ENCODE data around the gene SNORC. TPM values are rescaled to one million over a fixed set of nuclear protein-coding genes. Genes with fewer than 3 reads are reported as not detected.
A peak's percentile ranks its signal among the peaks of the same experiment; 100 is the strongest.

SNORC gene
- polyA plus RNA-seq, 3 donors: 0.61 TPM; not detected in 2

DNA sequence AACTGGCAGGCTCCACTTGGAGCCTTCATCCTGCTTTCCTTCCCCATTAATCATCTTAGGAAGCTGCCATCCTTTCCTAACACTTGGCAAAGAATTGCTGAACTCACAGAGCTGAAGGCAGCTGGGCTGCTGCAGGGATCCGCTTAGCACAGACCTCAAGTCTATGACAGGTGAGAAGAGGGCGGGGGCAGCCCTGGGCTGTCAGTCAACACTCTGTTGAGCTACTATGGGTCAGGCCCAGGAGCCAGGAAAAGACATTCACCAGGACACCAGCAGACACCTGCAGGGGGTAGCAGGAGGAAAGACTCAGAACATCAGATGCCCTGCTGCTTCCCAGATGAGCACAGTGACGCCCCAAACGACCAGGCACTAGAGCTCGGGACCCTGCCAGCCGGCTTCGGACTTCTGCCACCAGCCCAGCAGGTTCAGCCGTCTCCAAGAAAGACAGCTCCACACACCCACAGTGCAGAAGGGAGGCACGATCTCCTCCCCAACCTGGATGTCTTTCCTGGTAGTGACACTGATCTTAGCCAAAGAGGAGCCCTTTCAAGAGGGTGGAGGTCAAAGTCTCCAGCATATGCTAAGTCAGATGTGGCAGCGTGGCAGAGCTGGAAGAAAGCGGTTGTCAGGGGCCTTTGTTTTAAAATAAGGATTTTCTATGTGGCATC, 55.2 kb downstream of the SNORC start:
- Mint-ChIP-seq H3K4me3 (peak overlapping the region in 1 of 2 donors; percentile 59), H3K36me3 (peaks cover 0 to 2% of the 10 kb centered on the region in 2 donors), H3K9me3 (peaks cover 0 to 23% (median 15%) of the 10 kb centered on the region in 7 donors), H3K27ac (no peak overlapping the region), H3K27me3 (ENCODE audit: low read depth in 3 of 3) (peaks cover 45 to 78% (median 56%) of the 10 kb centered on the region in 3 donors), H3K4me1 (peaks cover 3% of the 10 kb centered on the region)
- Histone ChIP-seq H3K4me2 (replicated peaks; ENCODE audit: extremely low read depth, low read length, poor library complexity, severe bottlenecking) (no peak overlapping the region), H3K79me2 (ENCODE audit: insufficient read depth, low read length) (no peaks in the 10 kb centered on the region), H3K36me3 (replicated peaks in 1 of 2; ENCODE audit: control insufficient read depth in 1 of 2, insufficient read depth in 2 of 2, low read length in 2 of 2) (no peaks in the 10 kb centered on the region), H3K9me3 (replicated peaks in 1 of 2; ENCODE audit: control insufficient read depth in 1 of 2, insufficient read depth in 1 of 2, low read length in 2 of 2) (peaks cover 3 to 22% of the 10 kb centered on the region in 2 donors), H3K4me1 (ENCODE audit: control insufficient read depth in 1 of 2, insufficient read depth in 2 of 2, low read length in 2 of 2) (peaks cover 0 to 8% of the 10 kb centered on the region in 2 donors), H4K20me1 (ENCODE audit: insufficient read depth, low read length) (no peaks in the 10 kb centered on the region), H3K27me3 (ENCODE audit: control insufficient read depth in 2 of 2, insufficient read depth in 2 of 2, low read length in 2 of 2) (peaks cover 44 to 59% of the 10 kb centered on the region in 2 donors), H3K4me3 (replicated peaks in 1 of 3; ENCODE audit: low read depth in 2 of 3, low read length in 3 of 3) (no peak overlapping the region), H2AFZ (ENCODE audit: insufficient read depth, low read depth, low read length, poor library complexity, severe bottlenecking) (no peak overlapping the region), H3K9ac (ENCODE audit: insufficient read depth, low read length, poor library complexity, severe bottlenecking) (no peak overlapping the region), H3K27ac (ENCODE audit: low read depth in 1 of 2, low read length in 2 of 2) (no peak overlapping the region)
- intact Hi-C loops (cut with micrococcal nuclease): no loop called here
- DNase-seq: no peak
- WGBS (ENCODE audit: insufficient coverage): 55% methylated on average over 7 of the region's 11 CpGs
- TF ChIP-seq, protein P1, sequence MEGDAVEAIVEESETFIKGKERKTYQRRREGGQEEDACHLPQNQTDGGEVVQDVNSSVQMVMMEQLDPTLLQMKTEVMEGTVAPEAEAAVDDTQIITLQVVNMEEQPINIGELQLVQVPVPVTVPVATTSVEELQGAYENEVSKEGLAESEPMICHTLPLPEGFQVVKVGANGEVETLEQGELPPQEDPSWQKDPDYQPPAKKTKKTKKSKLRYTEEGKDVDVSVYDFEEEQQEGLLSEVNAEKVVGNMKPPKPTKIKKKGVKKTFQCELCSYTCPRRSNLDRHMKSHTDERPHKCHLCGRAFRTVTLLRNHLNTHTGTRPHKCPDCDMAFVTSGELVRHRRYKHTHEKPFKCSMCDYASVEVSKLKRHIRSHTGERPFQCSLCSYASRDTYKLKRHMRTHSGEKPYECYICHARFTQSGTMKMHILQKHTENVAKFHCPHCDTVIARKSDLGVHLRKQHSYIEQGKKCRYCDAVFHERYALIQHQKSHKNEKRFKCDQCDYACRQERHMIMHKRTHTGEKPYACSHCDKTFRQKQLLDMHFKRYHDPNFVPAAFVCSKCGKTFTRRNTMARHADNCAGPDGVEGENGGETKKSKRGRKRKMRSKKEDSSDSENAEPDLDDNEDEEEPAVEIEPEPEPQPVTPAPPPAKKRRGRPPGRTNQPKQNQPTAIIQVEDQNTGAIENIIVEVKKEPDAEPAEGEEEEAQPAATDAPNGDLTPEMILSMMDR (IDR thresholded peaks at IDR 0.05): no peak

DNA sequence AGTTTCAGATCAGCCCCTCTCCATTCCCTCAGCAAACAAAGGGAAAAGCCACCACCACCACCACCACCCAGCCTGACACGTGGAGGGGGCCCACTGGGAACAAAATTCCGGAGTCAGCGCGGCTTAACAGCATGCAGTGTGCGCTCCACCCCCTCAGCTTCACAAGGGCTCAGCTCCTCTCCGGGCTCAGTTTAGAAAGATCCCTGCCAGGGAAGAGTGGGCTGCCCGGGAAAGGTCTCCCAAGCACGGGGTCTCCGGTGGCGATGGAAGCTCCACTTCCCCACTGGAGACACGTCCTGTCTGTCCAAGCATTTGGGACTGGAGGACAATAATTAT, 55.7 kb downstream of the SNORC start:
- WGBS (ENCODE audit: insufficient coverage): no CpG with 5 or more reads among the region's 11 CpGs
- Histone ChIP-seq H2AFZ (ENCODE audit: insufficient read depth, low read depth, low read length, poor library complexity, severe bottlenecking) (no peak overlapping the region), H3K9me3 (replicated peaks in 1 of 2; ENCODE audit: control insufficient read depth in 1 of 2, insufficient read depth in 1 of 2, low read length in 2 of 2) (peaks cover 3 to 23% of the 10 kb centered on the region in 2 donors), H3K36me3 (replicated peaks in 1 of 2; ENCODE audit: control insufficient read depth in 1 of 2, insufficient read depth in 2 of 2, low read length in 2 of 2) (no peaks in the 10 kb centered on the region), H3K4me3 (replicated peaks in 1 of 3; ENCODE audit: low read depth in 2 of 3, low read length in 3 of 3) (no peak overlapping the region), H3K9ac (ENCODE audit: insufficient read depth, low read length, poor library complexity, severe bottlenecking) (no peak overlapping the region), H3K4me2 (replicated peaks; ENCODE audit: extremely low read depth, low read length, poor library complexity, severe bottlenecking) (no peak overlapping the region), H3K27ac (ENCODE audit: low read depth in 1 of 2, low read length in 2 of 2) (no peak overlapping the region), H3K4me1 (ENCODE audit: control insufficient read depth in 1 of 2, insufficient read depth in 2 of 2, low read length in 2 of 2) (peaks cover 0 to 8% of the 10 kb centered on the region in 2 donors), H4K20me1 (ENCODE audit: insufficient read depth, low read length) (no peaks in the 10 kb centered on the region), H3K79me2 (ENCODE audit: insufficient read depth, low read length) (no peaks in the 10 kb centered on the region), H3K27me3 (ENCODE audit: control insufficient read depth in 2 of 2, insufficient read depth in 2 of 2, low read length in 2 of 2) (peaks cover 47 to 59% of the 10 kb centered on the region in 2 donors)
- peaks cover 50 to 79% (median 61%) of the 10 kb centered on the region in 3 donors for H3K27me3 Mint-ChIP-seq (ENCODE audit: low read depth in 3 of 3)
- TF ChIP-seq, protein P1 (IDR thresholded peaks at IDR 0.05): no peak
- H3K36me3 Mint-ChIP-seq: peaks cover 0 to 2% of the 10 kb centered on the region in 2 donors
- DNase-seq: no peak
- H3K4me1 Mint-ChIP-seq: peaks cover 3% of the 10 kb centered on the region
- H3K9me3 Mint-ChIP-seq: peaks cover 0 to 25% (median 15%) of the 10 kb centered on the region in 7 donors
- intact Hi-C loops (cut with micrococcal nuclease): no loop called here
- H3K4me3 Mint-ChIP-seq: peak overlapping the region in 1 of 2 donors; percentile 59
- H3K27ac Mint-ChIP-seq: no peak overlapping the region

All from CD14-positive monocyte (primary cell).